Nephron progenitor cell (in vitro differentiated cells): Measurements from ENCODE around the gene CYP1A1.

Experiments used
- DNase-seq: peaks from one replicate; pipeline ENCODE4 v3.0.0; 2021
- H3K27ac Mint-ChIP-seq: 2 replicates; pipeline ENCODE4 v1.8.0; 2021; ENCODE audit warnings: mild to moderate bottlenecking, moderate library complexity, mixed read lengths
- H3K27me3 Mint-ChIP-seq: 2 replicates; pipeline ENCODE4 v1.8.0; 2021; ENCODE audit warnings: mild to moderate bottlenecking, low read depth, mixed read lengths; ENCODE audit not compliant: poor library complexity
- H3K36me3 Mint-ChIP-seq: 2 replicates; pipeline ENCODE4 v1.8.0; 2021; ENCODE audit warnings: low read depth, mixed read lengths
- H3K4me1 Mint-ChIP-seq: 2 replicates; pipeline ENCODE4 v1.8.0; 2021; ENCODE audit warnings: mixed read lengths
- H3K4me3 Mint-ChIP-seq: 2 replicates; pipeline ENCODE4 v1.8.0; 2021; ENCODE audit warnings: mild to moderate bottlenecking, moderate library complexity, mixed read lengths
- H3K9me3 Mint-ChIP-seq: 2 replicates; pipeline ENCODE4 v1.8.0; 2021; ENCODE audit warnings: mild to moderate bottlenecking, moderate library complexity, mixed read lengths
- TF ChIP-seq, protein P1 (sequence below): fragments of 200-600 bp; sonication (generic); IDR thresholded peaks from 2 replicates; pipeline ENCODE4 v1.5.0; 2021; ENCODE audit warnings: antibody characterized with exemption

The CYP1A1 gene

DNA sequence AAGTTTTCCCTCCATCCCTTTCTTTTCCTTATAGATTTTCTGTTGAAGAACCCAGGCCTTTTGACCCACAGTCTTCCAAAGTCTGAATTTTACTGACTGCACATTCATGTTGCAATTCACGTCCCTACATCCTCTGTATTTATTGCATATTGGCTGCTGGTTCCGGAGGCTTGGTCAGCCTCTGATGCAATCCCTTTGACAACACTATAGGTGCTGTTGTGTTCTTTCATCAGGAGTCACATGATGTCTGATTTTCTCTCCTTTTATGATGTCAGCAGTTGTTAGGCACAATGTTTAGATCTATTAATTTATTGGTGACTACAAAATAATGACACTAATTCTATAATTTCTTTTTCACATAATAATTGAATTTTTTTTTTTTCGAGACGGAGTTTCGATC is 8.7 kb downstream of the CYP1A1 start:
- Mint-ChIP-seq H3K4me3 (no peak overlapping the region), H3K4me1 (no peaks in the 10 kb centered on the region), H3K36me3 (no peaks in the 10 kb centered on the region), H3K27me3 (peaks cover 34% of the 10 kb centered on the region), H3K9me3 (no peaks in the 10 kb centered on the region), H3K27ac (no peak overlapping the region)
- DNase-seq: no peak
- TF ChIP-seq, protein P1, sequence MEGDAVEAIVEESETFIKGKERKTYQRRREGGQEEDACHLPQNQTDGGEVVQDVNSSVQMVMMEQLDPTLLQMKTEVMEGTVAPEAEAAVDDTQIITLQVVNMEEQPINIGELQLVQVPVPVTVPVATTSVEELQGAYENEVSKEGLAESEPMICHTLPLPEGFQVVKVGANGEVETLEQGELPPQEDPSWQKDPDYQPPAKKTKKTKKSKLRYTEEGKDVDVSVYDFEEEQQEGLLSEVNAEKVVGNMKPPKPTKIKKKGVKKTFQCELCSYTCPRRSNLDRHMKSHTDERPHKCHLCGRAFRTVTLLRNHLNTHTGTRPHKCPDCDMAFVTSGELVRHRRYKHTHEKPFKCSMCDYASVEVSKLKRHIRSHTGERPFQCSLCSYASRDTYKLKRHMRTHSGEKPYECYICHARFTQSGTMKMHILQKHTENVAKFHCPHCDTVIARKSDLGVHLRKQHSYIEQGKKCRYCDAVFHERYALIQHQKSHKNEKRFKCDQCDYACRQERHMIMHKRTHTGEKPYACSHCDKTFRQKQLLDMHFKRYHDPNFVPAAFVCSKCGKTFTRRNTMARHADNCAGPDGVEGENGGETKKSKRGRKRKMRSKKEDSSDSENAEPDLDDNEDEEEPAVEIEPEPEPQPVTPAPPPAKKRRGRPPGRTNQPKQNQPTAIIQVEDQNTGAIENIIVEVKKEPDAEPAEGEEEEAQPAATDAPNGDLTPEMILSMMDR: no peak

GRCh38 chr15:74712311-74712710 is 13.0 kb downstream of the CYP1A1 start:
- no peak overlapping the region for H3K4me3 Mint-ChIP-seq
- H3K9me3 Mint-ChIP-seq: no peaks in the 10 kb centered on the region
- TF ChIP-seq, protein P1: no peak
- no peak for DNase-seq
- no peak overlapping the region for H3K27ac Mint-ChIP-seq
- no peaks in the 10 kb centered on the region for H3K4me1 Mint-ChIP-seq
- H3K36me3 Mint-ChIP-seq: no peaks in the 10 kb centered on the region
- H3K27me3 Mint-ChIP-seq: peaks cover 51% of the 10 kb centered on the region

- H3K36me3 Mint-ChIP-seq: no peaks in the 10 kb centered on the region
- H3K4me1 Mint-ChIP-seq: no peaks in the 10 kb centered on the region
- peaks cover 70% of the 10 kb centered on the region for H3K27me3 Mint-ChIP-seq
- no peak for DNase-seq
- TF ChIP-seq, protein P1: no peak
- H3K27ac Mint-ChIP-seq: no peak overlapping the region
- no peak overlapping the region for H3K4me3 Mint-ChIP-seq
- H3K9me3 Mint-ChIP-seq: no peaks in the 10 kb centered on the region
Measured at GRCh38 chr15:74710319-74711094, 14.8 kb downstream of the CYP1A1 start.

DNA sequence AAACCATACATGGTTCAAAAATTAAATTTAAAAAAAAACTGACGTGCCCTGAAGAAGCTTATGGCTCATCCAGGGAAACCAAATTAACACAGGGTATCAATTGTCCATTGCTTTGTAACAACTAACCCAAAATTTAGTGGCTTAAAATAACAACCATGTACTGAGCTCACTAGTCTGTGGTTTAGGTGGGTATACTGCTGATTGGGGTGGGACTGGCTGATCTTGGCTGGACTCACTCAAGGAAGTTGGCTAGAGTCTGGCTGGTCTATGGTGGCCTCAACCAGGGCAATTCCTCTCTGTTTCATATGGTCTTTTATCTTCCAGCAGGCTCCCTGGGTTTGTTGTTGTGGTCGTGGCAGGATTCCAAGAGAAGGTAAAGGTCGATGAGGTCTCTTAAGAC is 15.4 kb downstream of the CYP1A1 start:
- Mint-ChIP-seq H3K36me3 (no peaks in the 10 kb centered on the region), H3K27me3 (peaks cover 76% of the 10 kb centered on the region), H3K4me3 (no peak overlapping the region), H3K4me1 (no peaks in the 10 kb centered on the region), H3K27ac (no peak overlapping the region), H3K9me3 (no peaks in the 10 kb centered on the region)
- TF ChIP-seq, protein P1: no peak
- no peak for DNase-seq

GRCh38 chr15:74709011-74709410 is 16.3 kb downstream of the CYP1A1 start:
- TF ChIP-seq, protein P1: no peak
- Mint-ChIP-seq H3K27me3 (peaks cover 84% of the 10 kb centered on the region), H3K4me1 (no peaks in the 10 kb centered on the region), H3K36me3 (no peaks in the 10 kb centered on the region), H3K27ac (no peak overlapping the region), H3K4me3 (no peak overlapping the region), H3K9me3 (no peaks in the 10 kb centered on the region)
- DNase-seq: no peak

DNA sequence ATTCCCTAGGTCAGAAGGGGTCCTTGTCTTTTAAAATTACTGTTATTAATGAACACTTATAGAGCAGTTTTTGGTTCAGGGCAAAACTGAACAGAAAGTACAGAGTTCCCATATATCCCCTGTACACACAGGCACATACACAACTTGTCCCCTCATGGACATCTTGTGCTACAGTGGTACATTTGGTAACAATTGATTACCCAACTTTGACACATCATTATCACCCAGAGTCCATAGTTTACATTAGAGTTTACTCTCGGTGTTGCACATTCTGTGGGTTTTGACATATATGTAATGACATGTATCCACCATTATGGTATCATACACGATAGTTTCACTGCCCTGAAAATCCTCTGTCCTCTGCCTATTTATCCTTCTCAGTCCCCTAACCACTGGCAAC is 28.5 kb downstream of the CYP1A1 start:
- DNase-seq: no peak
- Mint-ChIP-seq H3K4me1 (peaks cover 38% of the 10 kb centered on the region), H3K27me3 (peaks cover 44% of the 10 kb centered on the region), H3K9me3 (no peaks in the 10 kb centered on the region), H3K27ac (no peak overlapping the region), H3K36me3 (no peaks in the 10 kb centered on the region), H3K4me3 (peak overlapping the region; percentile 100)
- TF ChIP-seq, protein P1: no peak
